Left renal pelvis (tissue), 4 donors: ENCODE measurements around the gene CRLF2. TPM values are rescaled to one million over a fixed set of nuclear protein-coding genes. Genes with fewer than 3 reads are reported as not detected.
"Not testable (repeated sequence)": the region's sequence is repeated elsewhere in the genome, so short reads cannot be mapped to it uniquely, and the experiment has no call there.

Experiments
- DNase-seq, 4 donors: peaks; one replicate each; pipeline ENCODE4 v3.0.0-alpha.2; 2013; ENCODE audit warnings: low read depth in 4 of 4, low spot score in 3 of 4
- polyA plus RNA-seq, 4 donors: library from polyadenylated mRNA; unstranded; fragments of 120-200 nt; gene quantifications; one replicate each; pipeline ENCODE4 v1.2.1, GENCODE V29; 2013; ENCODE audit not compliant: insufficient read length in 4 of 4

Gene CRLF2
- polyA plus RNA-seq, 4 donors = not detected

DNA sequence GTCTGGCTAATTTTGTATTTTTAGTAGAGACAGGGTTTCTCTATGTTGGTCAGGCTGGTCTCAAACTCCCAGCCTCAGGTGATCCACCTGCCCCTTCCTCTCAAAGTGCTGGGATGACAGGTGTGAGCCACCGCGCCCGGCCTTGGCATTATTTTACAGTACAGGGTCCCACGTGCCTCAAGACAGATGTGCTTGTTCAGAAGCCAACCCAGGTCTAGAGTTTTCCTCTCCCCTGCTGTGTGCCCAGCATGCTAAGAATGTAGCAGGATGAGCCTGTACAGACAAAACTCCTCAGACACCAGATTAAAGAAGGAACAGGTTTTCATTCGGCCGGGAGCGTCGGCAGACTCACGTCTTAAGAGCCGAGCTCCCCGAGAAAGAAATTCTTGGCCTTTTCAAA is 42.2 kb downstream of the CRLF2 start:
- no peak for DNase-seq

DNA sequence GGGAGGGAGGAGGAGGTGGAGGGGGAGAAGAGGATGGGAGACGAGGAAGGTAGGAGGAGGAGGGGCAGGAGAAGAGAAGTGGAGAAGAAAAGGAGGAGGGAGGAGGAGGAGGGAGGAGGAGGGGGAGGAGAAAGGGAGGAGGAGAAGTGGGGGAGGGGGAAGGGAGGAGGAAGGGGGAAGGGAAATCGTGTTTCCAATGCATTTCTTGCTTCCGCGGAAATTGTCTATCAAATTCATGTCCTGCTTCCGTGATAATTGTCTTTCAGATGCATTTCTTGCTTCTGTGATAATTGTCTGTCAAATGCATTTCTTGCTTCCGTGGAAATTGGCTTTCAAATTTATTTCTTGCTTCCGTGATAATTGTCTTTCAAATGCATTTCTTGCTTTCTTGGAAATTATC is 43.3 kb downstream of the CRLF2 start:
- DNase-seq = no peak

DNA sequence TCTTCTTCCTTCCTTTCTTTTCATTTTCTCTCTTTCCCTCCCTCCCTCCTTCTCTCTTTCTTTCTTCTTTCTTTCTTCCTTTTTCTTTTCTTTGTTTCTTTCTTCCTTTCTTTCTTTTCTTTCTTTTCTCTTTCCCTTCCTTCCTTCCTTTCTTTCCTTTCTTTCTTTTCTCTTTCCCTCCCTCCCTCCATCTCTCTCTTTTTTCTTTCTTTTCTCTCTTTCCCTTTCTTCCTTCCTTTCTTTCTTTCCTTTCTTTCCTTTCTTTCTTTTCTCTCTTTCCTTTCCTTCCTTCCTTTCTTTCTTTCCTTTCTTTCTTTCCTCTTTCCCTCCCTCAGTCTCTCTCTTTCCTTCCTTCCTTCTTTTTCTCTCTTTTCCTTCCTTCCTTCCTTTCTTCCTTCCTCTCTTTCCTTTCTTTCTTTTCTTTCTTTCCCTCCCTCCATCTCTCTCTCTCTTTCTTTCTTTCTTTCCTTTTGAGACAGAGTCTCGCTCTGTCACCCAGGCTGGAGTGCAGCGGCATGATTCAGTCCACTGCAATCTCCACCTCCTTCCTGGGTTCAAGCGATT is 44.4 kb downstream of the CRLF2 start:
- DNase-seq = no peak

DNA sequence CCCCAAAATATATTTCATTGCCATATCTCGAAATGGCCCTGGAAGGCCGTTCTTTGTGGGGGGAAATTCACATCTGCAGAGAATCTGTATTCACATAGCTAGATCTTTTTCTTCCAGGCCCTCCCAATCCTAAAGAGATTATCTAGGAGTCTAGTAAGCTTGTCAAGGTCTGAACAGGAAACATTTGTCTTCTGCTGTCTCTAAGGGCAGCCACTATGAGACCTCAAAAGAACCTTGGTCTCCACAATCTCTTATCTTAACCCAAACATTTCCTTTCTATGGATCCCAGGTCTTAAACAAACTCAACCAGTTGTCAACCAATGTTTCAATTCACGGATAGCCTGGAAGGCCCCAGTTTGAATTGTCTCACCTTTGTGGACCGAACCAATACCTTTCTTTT is 45.0 kb downstream of the CRLF2 start:
- DNase-seq = no peak

DNA sequence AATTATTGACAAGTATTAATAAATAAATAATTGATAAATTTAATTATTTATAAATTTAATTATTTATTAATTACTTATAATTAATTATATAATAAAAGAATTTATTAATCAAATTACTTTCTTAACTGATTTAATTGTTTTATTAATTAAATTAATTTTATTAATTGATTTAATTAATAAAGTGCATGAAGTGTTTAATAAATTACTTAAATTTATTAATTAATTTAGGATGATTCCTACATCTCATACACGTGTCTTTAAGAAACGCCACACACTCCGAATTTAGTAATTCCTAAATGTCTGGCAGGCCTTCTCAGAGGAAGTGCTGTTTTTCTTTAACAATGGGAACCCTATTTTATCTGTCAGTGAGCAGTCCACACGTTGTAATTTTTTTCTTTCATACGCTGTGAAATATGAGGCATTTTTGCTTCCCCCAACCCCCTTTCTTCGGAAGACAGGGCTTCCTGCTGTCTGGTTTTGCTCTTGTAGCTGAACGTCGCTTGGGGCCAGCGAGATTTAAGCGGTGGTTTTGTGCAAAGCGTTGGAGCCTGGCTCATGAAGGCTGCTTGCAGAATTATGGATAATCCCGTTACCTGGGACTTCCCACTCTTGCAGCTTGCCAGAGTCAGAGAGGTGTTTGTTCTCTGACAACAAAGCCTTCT is 46.8 kb downstream of the CRLF2 start:
- DNase-seq = no peak

DNA sequence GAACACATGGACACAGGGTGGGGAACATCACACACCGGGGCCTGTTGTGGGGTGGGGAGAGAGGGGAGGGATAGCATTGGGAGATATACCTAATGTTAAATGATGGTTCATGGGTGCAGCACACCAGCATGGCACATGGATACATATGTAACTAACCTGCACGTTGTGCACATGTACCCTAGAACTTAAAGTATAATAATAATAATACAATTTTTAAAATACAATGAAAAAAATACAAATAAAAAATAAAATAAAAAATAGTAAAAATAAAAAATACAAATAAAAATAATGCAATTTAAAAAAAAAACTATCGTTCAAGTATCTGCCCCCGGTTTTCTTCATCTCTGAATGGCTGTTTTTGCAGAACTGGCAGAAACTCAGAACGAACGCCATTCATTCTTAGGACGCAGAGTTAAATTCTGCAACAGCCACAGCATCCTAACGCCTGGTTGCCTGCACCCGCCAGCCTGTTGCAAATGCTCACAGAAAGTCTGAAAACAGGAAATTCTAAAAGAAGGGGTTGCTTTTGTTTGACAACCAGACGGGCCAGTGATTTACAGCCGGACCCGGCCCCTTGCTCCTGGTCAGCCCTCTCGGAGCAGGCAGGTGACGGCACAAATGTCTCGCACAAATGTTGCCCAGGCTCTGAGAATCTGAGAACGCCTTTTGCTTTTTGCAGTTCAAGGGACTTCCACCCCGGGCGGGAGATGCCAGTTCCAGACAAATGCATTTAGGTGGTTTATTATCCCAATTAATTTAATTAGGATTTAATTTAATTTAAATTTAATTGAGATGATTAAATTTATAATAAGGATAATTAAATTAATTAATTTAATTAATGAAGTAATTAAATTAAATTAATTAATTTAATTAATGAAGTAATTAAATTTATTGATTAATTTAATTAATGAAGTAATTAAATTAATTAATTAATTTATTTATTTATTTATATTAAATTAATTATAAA is 47.8 kb downstream of the CRLF2 start:
- no peak for DNase-seq

DNA sequence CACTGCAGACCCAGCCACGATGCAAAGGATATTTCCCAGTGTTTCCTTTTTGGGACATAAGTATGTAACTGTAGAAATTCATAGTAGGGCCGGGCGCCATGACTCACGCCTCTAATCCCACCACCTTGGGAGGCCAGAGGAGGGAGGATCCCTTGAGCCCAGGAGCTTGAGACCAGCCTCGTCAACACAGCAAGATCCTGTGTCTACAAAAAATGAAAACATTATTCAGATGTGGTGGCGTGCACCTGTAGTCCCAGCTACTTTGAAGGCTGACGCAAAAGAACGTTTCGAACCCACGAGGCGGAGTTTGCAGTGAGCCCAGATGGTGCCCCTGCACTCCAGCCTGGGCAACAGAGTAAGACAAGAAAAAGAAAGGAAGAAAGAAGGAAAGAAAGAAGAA is 49.2 kb downstream of the CRLF2 start:
- no peak for DNase-seq

DNA sequence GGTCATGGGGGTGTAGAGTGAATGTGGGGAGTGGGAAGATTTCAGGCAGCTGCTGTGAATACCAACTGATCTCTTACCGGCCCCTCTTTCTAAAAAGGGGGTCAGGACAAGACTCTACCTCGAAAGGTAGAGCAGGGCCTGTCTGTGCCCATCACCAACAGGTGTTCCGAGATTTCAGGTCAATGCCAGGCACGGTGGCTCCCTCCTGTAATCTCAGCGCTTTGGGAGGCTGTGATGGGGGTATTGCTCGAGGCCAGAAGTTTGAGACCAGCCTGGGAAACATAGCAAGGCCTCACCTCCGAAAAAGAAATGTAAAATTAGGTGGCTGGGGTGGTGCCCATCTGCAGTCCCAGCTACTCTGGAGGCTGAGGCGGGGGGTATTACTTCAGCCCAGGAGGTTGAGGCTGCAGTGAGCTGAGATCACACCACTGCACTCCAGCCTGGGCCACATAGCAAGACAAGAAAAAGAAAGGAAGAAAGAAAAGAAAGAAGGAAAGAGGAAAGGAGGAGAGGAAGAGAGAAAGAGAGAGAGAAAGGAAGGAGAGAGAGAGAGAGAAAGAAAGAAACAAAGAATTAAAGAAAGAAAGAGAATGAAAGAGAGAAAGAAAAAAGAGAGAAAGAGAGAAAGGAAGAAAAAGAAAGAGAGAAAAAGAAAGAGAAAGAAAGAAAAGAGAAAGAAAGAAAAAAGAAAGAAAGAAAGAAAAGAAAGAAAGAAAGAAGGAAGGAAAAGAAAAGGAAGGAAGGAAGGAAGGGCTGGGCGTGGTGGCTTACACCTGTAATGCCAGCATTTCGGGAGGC is 50.1 kb downstream of the CRLF2 start:
- no peak for DNase-seq

DNA sequence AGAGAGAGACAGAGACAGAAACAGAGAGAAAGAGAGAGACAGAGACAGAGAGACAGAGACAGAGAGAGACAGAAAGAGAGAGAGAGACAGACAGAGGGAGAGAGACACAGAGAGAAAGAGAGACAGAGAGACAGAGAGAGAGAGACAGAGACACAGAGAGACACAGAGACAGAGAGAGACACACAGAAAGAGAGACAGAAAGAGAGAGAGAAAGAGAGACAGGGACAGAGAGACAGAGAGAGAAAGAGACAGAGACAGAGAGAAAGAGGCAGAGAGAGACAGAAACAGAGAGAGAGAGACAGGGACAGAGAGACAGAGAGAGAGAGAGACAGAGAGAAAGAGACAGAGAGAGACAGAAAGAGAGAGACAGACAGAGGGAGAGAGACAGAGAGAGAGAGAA is 52.9 kb downstream of the CRLF2 start:
- no peak for DNase-seq

DNA sequence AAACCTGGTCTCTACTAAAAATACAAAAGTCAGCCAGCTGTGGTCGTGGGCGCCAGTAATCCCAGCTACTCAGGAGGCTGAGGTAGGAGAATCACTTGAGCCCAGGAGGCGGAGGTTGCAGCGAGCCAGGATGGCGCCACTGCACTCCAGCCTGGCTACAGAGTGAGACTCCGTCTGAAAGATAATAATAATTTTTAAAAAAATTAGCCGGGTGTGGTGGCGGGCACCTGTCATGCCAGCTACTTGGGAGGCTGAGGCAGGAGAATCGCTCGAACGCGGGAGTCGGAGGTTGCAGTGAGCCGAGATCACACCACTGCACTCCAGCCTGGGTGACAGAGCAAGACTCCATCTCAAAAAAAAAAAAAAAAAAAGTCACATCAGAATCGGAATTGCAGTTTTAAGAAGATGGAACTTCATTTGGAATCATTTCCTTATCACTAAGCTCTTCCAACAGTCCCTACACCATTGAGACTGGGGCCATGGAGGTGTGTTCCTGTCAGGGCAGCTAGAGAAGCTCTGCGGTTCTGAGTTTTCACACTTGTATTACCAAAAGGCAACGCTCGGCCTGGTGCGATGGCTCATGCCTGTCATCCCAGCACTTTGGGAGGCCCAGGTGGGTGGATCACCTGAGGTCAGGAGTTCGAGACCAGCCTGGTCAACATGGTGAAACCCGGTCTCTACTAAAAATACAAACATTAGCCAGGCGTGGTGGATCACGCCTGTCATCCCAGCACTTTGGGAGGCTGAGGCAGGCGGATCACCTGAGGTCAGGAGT is 55.6 kb downstream of the CRLF2 start:
- not testable (repeated sequence) for DNase-seq

DNA sequence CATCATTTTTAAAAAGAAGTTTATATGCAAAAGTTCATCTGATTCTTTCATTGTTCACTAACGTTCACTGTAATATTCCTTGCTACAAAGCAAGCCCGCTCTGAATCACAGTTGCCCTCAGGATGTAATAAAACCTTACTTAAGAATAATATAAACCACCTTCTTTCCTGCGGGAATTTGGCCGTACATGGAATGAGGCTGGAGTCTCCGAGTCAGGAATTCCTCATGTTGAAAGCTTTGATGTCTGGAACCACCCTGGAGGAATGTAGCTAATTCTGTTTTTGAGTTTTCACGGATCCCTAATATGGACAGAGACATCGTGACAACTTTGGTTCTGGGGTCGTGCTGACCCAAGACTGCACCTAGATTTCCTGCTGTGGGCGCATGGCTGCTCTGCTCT is 58.5 kb downstream of the CRLF2 start:
- DNase-seq = no peak

DNA sequence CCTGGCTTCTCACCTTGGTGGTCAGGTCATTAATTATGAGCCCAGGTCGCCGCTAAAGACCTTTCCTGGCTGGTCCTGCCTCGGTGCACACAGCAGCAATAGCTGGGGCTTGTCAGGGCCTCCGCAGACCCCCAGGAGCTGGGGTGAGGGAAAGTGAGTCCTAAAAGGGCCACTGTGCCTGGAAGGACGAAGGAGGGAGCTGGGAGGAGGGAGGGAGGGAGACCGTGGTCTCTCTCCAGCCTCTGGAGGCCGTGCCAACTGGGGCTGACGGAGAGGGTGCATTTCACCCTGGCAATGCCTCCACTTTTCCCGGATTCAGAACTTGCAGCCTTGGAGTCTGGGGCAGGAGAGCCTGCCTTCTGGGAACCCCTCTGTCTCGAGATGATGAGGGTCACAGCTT is 60.4 kb downstream of the CRLF2 start:
- no peak for DNase-seq

DNA sequence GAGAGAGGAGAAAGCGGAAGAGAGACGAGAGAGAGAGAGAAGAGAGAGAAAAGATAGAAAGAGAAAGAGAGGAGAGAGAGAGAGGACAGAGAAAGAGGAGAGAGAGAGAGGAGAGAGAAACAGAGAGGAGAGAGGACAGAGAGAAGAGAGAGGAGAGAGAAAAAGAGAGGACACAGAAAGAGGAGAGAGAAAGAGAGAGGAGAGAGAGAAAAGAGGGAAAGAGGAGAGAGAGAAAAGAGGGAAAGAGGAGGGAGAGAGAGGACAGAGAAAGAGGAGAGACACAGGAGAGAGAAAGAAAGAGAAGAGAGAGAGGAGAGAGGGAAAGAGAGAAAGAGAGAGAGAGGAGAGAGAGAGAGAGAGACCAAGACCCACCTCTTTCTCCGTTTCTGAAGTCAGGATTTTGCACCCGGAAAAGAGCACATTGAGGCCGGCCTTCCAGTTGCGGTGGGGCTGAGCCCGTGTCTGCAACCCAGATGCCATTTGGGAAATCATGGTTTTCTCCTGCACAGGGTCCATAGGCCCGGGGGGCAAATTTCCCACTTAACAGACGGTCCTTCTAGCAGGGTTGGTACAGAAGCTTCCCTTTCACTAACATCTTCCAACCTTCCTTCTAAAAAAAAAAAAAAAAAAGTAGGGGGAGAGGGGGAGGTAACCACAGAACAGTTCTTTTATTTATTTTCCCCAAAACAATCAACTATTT is 60.9 kb downstream of the CRLF2 start:
- DNase-seq = no peak

DNA sequence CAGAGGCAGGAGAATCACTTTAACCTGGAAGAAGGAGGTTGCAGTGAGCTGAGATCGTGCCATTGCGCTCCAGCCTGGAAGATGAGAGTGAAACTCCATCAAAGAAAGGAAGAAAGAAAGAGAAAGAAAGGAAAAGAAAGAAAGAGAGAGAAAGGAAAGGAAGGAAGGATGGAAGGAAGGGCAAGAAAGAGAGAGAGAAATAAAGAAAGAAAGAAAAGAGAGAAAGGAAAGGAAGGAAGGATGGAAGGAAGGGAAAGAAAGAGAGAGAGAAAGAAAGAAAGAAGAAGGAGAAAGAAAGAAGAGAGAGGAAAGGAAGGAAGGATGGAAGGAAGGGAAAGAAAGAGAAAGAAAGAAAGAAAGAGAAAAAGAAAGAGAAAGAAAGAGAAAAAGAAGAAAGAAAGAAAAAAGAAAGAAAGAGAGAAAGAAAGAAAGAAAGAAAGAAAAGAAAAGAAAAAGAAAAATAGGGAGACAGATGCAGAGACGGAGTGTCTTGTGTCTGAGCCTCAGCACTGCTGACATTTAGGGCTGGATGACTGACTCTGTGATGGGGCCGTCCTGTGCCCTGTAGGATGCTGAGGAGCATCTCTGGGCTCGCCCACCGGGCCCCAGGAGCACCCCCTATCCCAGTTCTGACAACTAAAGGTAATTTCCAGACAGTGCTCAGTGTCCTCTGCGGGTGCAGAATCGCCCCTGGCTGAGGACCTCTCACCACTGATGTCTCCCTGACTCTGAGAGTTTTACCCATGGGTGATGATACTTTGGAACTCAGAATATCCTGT is 61.7 kb downstream of the CRLF2 start:
- DNase-seq = no peak

DNA sequence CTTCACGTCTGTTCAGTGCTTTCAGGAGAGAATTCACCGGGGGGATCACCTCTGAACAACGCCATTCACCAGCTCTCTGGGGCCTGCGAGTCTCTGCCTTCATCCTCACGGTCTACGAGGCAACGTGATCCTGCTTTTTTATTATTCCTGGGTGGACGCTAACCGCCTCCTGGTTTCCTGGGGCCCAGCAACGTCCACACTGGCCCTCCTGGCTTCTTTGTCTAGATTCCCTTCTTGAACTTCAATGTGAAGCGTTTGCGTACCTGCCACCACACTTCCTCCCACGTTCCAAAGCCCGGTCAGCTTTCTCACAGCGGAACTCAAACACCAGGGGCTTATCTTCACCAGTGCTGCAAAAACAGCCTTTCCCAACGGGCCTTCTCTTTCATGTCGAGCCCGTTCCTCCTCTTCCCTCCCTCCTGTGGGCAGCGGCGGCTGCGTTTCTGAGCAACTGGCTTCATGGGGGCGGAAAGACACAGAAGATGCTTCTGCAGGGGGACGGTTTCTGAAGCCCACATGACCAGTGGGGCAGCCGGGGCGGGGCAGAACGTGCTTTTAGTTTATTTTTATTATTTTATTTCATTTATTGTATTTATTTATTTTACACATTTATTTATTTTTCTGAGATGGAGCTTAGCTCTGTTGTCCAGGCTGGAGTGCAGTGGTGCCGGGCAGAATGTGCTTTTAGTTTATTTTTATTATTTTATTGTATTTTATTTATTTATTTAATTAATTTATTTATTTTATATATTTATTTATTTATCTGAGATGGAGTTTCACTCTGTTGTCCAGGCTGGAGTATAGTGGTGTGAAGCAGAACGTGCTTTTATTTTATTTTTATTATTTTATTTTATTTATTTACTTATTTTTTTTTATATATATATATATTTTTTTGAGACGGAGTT is 64.6 kb downstream of the CRLF2 start:
- no peak for DNase-seq

DNA sequence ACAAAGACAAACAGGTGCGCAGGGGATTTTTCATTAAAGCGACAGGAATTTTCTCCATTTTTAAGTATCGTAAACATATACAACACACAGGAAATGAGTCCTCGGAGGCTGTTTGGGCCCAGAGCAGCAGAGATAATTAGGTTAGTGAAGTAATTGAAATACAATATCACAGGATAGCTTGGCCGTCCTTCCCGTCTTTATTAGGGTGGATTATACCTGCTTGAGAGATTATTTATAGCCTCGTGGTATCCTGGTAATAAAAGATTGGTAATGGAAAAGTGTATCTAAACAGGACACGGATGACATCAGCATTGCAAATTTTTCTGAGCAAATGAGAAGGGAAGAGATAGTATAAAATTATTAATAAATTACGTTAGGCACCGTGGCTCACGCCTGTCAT is 68.2 kb downstream of the CRLF2 start:
- DNase-seq = no peak
